IMR-90 (cell line): ENCODE measurements around the gene VPS18. TPM values are rescaled to one million over a fixed set of nuclear protein-coding genes. Genes with fewer than 3 reads are reported as not detected.

Source experiments
- ATAC-seq: fragments of 200-7000 bp; cut with Tn5 transposase; 2 replicates; pipeline ENCODE4 v1.9.1; 2020; ENCODE audit warnings: low read depth, mild to moderate bottlenecking, moderate library complexity
- BruUV-seq: library from RNA; stranded (reverse); fragments of 400-500 nt; replicated peaks from 2 replicates; lab custom pipeline; 2021; lab: Mats Ljungman, UMichigan
- CTCF ChIA-PET: fragments of 300-600 bp; formaldehyde crosslinking; extraction: SDS; loops from one replicate; lab custom pipeline; 2021; ENCODE audit warnings: antibody characterized with exemption; lab: Yijun Ruan, JAX
- POLR2A ChIA-PET: fragments of 300-600 bp; sonication (Branson Sonifier 250); formaldehyde crosslinking; loops from one replicate; lab custom pipeline; 2022; ENCODE audit warnings: antibody characterized with exemption; ENCODE audit not compliant: unreplicated experiment; lab: Charles Lee
- DNase-seq: peaks from one replicate; pipeline ENCODE4 v3.0.0; 2013
- H2AFZ ChIP-seq: replicated peaks from 2 replicates; pipeline ENCODE3; 2013; ENCODE audit warnings: low read length, mild to moderate bottlenecking; ENCODE audit not compliant: poor library complexity
- H2AK5ac ChIP-seq: 2 replicates; pipeline ENCODE4 v1.6.1; 2013; ENCODE audit warnings: low read depth, low read length, inconsistent platforms
- H2AK9ac ChIP-seq: replicated peaks from 2 replicates; pipeline ENCODE3; 2013; ENCODE audit warnings: mild to moderate bottlenecking, low read depth, low read length, moderate library complexity; ENCODE audit not compliant: poor library complexity
- H2BK120ac ChIP-seq: 2 replicates; pipeline ENCODE4 v1.6.1; 2013; ENCODE audit warnings: low read depth, low read length, inconsistent platforms
- H2BK15ac ChIP-seq: 3 replicates; pipeline ENCODE4 v1.6.1; 2013; ENCODE audit warnings: low read depth, low read length, inconsistent platforms
- H2BK20ac ChIP-seq: 2 replicates; pipeline ENCODE4 v1.6.1; 2013; ENCODE audit warnings: low read depth, mild to moderate bottlenecking, inconsistent platforms, low read length, moderate library complexity
- H2BK5ac ChIP-seq: 2 replicates; pipeline ENCODE4 v1.6.1; 2013; ENCODE audit warnings: mild to moderate bottlenecking, low read depth, low read length, inconsistent platforms; ENCODE audit not compliant: poor library complexity, severe bottlenecking
- H3K14ac ChIP-seq: replicated peaks from 2 replicates; pipeline ENCODE4 v1.6.1; 2013; ENCODE audit warnings: low read depth, low read length, inconsistent platforms
- H3K18ac ChIP-seq: 2 replicates; pipeline ENCODE4 v1.6.1; 2013; ENCODE audit warnings: low read depth, low read length, control low read depth
- H3K23ac ChIP-seq: 2 replicates; pipeline ENCODE4 v1.6.1; 2013; ENCODE audit warnings: low read depth, low read length, inconsistent platforms
- H3K27ac ChIP-seq: 2 replicates; pipeline ENCODE4 v1.5.1; 2013; ENCODE audit warnings: mild to moderate bottlenecking, control low read depth, low read length; ENCODE audit not compliant: insufficient read depth
- H3K27me3 ChIP-seq: 2 replicates; pipeline ENCODE4 v1.6.1; 2013; ENCODE audit warnings: low read length; ENCODE audit not compliant: control insufficient read depth, insufficient read depth
- H3K36me3 ChIP-seq: 2 replicates; pipeline ENCODE4 v1.6.1; 2013; ENCODE audit warnings: low read length, mixed read lengths; ENCODE audit not compliant: control insufficient read depth, insufficient read depth
- H3K4ac ChIP-seq: 2 replicates; pipeline ENCODE4 v1.6.1; 2013; ENCODE audit warnings: low read depth, low read length, inconsistent platforms
- H3K4me1 ChIP-seq: 2 replicates; pipeline ENCODE4 v1.6.1; 2013; ENCODE audit warnings: low read length, mixed read lengths; ENCODE audit not compliant: control insufficient read depth, insufficient read depth
- H3K4me2 ChIP-seq: 2 replicates; pipeline ENCODE4 v1.6.1; 2013; ENCODE audit warnings: low read depth, mild to moderate bottlenecking, control low read depth, low read length, moderate library complexity
- H3K4me3 ChIP-seq: 2 replicates; pipeline ENCODE4 v1.5.1; 2013; ENCODE audit warnings: low read depth, mild to moderate bottlenecking, control low read depth, low read length, moderate library complexity; ENCODE audit not compliant: insufficient read depth
- H3K56ac ChIP-seq: 2 replicates; pipeline ENCODE4 v1.6.1; 2013; ENCODE audit warnings: low read length, inconsistent platforms; ENCODE audit not compliant: insufficient read depth; ENCODE audit errors: extremely low read depth
- H3K79me1 ChIP-seq, 2 experiments: 2 replicates each; pipeline ENCODE4 v1.6.1; 2013; ENCODE audit warnings: low read length in 2 of 2, inconsistent platforms in 1 of 2, low read depth in 1 of 2
- H3K9ac ChIP-seq: 2 replicates; pipeline ENCODE4 v1.6.1; 2013; ENCODE audit warnings: low read depth, low read length, control low read depth
- H3K9me1 ChIP-seq: 2 replicates; pipeline ENCODE4 v1.6.1; 2013; ENCODE audit warnings: low read length, inconsistent platforms; ENCODE audit not compliant: insufficient read depth
- H3K9me3 ChIP-seq: 2 replicates; pipeline ENCODE4 v1.6.1; 2013; ENCODE audit warnings: low read length; ENCODE audit not compliant: control insufficient read depth, insufficient read depth
- H4K20me1 ChIP-seq: 2 replicates; pipeline ENCODE4 v1.6.1; 2013; ENCODE audit warnings: low read length, inconsistent platforms; ENCODE audit not compliant: insufficient read depth
- H4K5ac ChIP-seq: 2 replicates; pipeline ENCODE4 v1.6.1; 2013; ENCODE audit warnings: mild to moderate bottlenecking, low read depth, low read length, control low read depth
- H4K8ac ChIP-seq, 2 experiments: 2 replicates each; pipeline ENCODE4 v1.6.1; 2013; ENCODE audit warnings: low read depth in 2 of 2, low read length in 2 of 2, control low read depth in 1 of 2, inconsistent platforms in 1 of 2
- H4K91ac ChIP-seq: 2 replicates; pipeline ENCODE4 v1.6.1; 2013; ENCODE audit warnings: low read depth, low read length, inconsistent platforms; ENCODE audit not compliant: insufficient read depth
- ELK1 ChIP-seq: fragments of 150-350 bp; IDR thresholded peaks from 2 replicates; pipeline ENCODE4 v1.6.1; 2016; ENCODE audit warnings: low read depth, mild to moderate bottlenecking, low read length, moderate library complexity, borderline replicate concordance
- FOS ChIP-seq: fragments of 150-350 bp; IDR thresholded peaks from 2 replicates; pipeline ENCODE4 v1.6.1; 2016; ENCODE audit warnings: low read depth, low read length
- WGBS, 2 experiments: methylation state at CpG; one replicate each; pipeline versions ENCODE4 v1.1.5 to v1.1.7; 2013; ENCODE audit warnings: missing lambda C conversion rate in 2 of 2; ENCODE audit not compliant: insufficient read length in 1 of 2; ENCODE audit errors: extremely low coverage in 2 of 2; 5-methylcytosine and 5-hydroxymethylcytosine counted together
- dilution Hi-C: fragments of 300-500 bp; cut with HindIII; formaldehyde crosslinking; loops from one replicate; pipeline ENCODE4 v1.14.3; 2018; ENCODE audit warnings: low sequenced_read_pairs; ENCODE audit not compliant: unreplicated experiment
- in situ Hi-C: fragments of 300-500 bp; cut with MboI; formaldehyde crosslinking; loops from 3 replicates; pipeline ENCODE4 v1.14.3; 2019; ENCODE audit warnings: low sequenced_read_pairs, inconsistent platforms, mixed read lengths
- intact Hi-C: fragments of 100-400 bp; cut with micrococcal nuclease; formaldehyde crosslinking; loops from 2 replicates; pipeline ENCODE4 v1.10.0; 2022
- polyA plus RNA-seq, 3 experiments: library from polyadenylated mRNA; depleted of rRNA; stranded (reverse); fragments of >200 nt; gene quantifications; 2 replicates each; pipeline ENCODE4 v1.2.3, GENCODE V29; 2012; ENCODE audit warnings: low replicate concordance in 1 of 3
- total RNA-seq: library from RNA; depleted of rRNA; stranded (reverse); fragments of >200 nt; gene quantifications from 2 replicates; pipeline ENCODE4 v1.2.3, GENCODE V29; 2012

VPS18 gene
- total and polyA plus RNA-seq, 2 of the 4 experiments (the other 2 are of a cell fraction), result 19.3 to 32.3 TPM

- CTCF ChIA-PET, result interaction anchor here (0.5 to 0.9 kb wide), 3 partner anchors 18 to 231 kb away, joined by 3 to 4 read pairs (median 3); no protein-coding TSS in a partner anchor
- Histone ChIP-seq H2BK120ac (no peak overlapping the region), H3K23ac (no peak overlapping the region; the same call in 1 of the 2 replicates), H3K27ac (no peak overlapping the region), H4K8ac (peak overlapping the region in 1 of 2 experiments; percentile 27; a peak in 1 of 4 replicates), H2BK5ac (no peak overlapping the region), H4K91ac (no peak overlapping the region), H3K4me1 (peaks cover 18% of the 10 kb centered on the region), H3K27me3 (no peaks in the 10 kb centered on the region), H3K9me1 (peaks cover 10% of the 10 kb centered on the region), H3K18ac (no peak overlapping the region), H4K20me1 (peaks cover 5% of the 10 kb centered on the region), H3K4me3 (no peak overlapping the region), H3K4ac (peak overlapping the region; percentile 44; the same call in 1 of the 2 replicates), H2AK9ac (no peak overlapping the region), H2BK20ac (no peak overlapping the region), H2AK5ac (no peak overlapping the region), H2BK15ac (no peak overlapping the region), H3K4me2 (no peak overlapping the region), H2AFZ (no peak overlapping the region), H3K79me1 (peaks cover 0 to 14% of the 10 kb centered on the region in 2 experiments; a peak in 2 of 4 replicates), H3K14ac (no peak overlapping the region), H3K36me3 (peaks cover under 1% of the 10 kb centered on the region; the same call in 1 of the 2 replicates), H4K5ac (no peak overlapping the region), H3K9ac (no peak overlapping the region), H3K56ac (no peak overlapping the region), H3K9me3 (no peaks in the 10 kb centered on the region)
- dilution Hi-C loops (no loop called here), intact Hi-C loops (loop anchor here (10.0 kb wide), 1 partner anchor 205 kb away; the partner anchor contains the start of gene INO80), in situ Hi-C loops (loop anchor here (10.0 kb wide), 1 partner anchor 115 kb away; no protein-coding TSS in a partner anchor)
- WGBS, 2 experiments, result 73% methylated on average over 8 of the region's 17 CpGs; no CpG with 5 or more reads in 1 of the 2 experiments
- no peak for ATAC-seq
- no peak for DNase-seq
- TF ChIP-seq ELK1 (no peak), FOS (no peak)
- BruUV-seq, result no TSS peak
- POLR2A ChIA-PET, result no interaction called here
These were observed 15.7 kb downstream of the VPS18 start for GRCh38 chr15:40909662-40910630.
